RWPE2 (cell line): ENCODE results near the gene INPP5A.
"Not testable (repeated sequence)": the region's sequence is repeated elsewhere in the genome, so short reads cannot be mapped to it uniquely, and the experiment has no call there.

ENCODE experiments used
- ATAC-seq: fragments of 200-7000 bp; cut with Tn5 transposase; 3 replicates; pipeline ENCODE4 v1.9.1; 2021; ENCODE audit warnings: low read depth
- DNase-seq: peaks from one replicate; pipeline ENCODE4 v3.0.0-alpha.2; 2020; ENCODE audit warnings: low spot score
- H3K27ac ChIP-seq: fragments of 450-650 bp; 2 replicates; pipeline ENCODE4 v1.5.1; 2017; ENCODE audit warnings: mild to moderate bottlenecking; ENCODE audit not compliant: poor library complexity, severe bottlenecking
- H3K27me3 ChIP-seq: fragments of 250-450 bp; sonication (Bioruptor Pico); 2 replicates; pipeline ENCODE4 v1.5.1; 2021; ENCODE audit warnings: mild to moderate bottlenecking, moderate library complexity; ENCODE audit not compliant: insufficient read depth, poor library complexity, severe bottlenecking
- H3K36me3 ChIP-seq: fragments of 250-450 bp; sonication (Bioruptor Pico); 2 replicates; pipeline ENCODE4 v1.5.1; 2020; ENCODE audit warnings: low read depth, mild to moderate bottlenecking, moderate library complexity
- H3K4me1 ChIP-seq: fragments of 250-450 bp; sonication (Bioruptor Pico); 2 replicates; pipeline ENCODE4 v1.5.1; 2021; ENCODE audit warnings: mild to moderate bottlenecking, moderate library complexity; ENCODE audit not compliant: insufficient read depth, poor library complexity, severe bottlenecking
- H3K4me3 ChIP-seq: fragments of 250-450 bp; sonication (Bioruptor Pico); 2 replicates; pipeline ENCODE4 v1.5.1; 2021; ENCODE audit warnings: mild to moderate bottlenecking, moderate library complexity; ENCODE audit not compliant: severe bottlenecking
- H3K9me3 ChIP-seq: fragments of 250-450 bp; sonication (Bioruptor Pico); 2 replicates; pipeline ENCODE4 v1.5.1; 2021; ENCODE audit warnings: mild to moderate bottlenecking, moderate library complexity; ENCODE audit not compliant: severe bottlenecking
- TF ChIP-seq, protein P1 (sequence below): fragments of 450-650 bp; IDR thresholded peaks from one replicate; pipeline ENCODE4 v1.5.1; 2017; ENCODE audit warnings: mild to moderate bottlenecking, moderate library complexity; ENCODE audit not compliant: poor library complexity, severe bottlenecking

INPP5A gene

GRCh38 chr10:132765435-132765834 lies 227.8 kb downstream of the INPP5A start:
- Histone ChIP-seq H3K27ac (no peak overlapping the region), H3K4me3 (no peak overlapping the region), H3K4me1 (no peaks in the 10 kb centered on the region), H3K27me3 (no peaks in the 10 kb centered on the region), H3K9me3 (no peaks in the 10 kb centered on the region), H3K36me3 (no peaks in the 10 kb centered on the region)
- DNase-seq (no peak), ATAC-seq (no peak)
- TF ChIP-seq, protein P1, sequence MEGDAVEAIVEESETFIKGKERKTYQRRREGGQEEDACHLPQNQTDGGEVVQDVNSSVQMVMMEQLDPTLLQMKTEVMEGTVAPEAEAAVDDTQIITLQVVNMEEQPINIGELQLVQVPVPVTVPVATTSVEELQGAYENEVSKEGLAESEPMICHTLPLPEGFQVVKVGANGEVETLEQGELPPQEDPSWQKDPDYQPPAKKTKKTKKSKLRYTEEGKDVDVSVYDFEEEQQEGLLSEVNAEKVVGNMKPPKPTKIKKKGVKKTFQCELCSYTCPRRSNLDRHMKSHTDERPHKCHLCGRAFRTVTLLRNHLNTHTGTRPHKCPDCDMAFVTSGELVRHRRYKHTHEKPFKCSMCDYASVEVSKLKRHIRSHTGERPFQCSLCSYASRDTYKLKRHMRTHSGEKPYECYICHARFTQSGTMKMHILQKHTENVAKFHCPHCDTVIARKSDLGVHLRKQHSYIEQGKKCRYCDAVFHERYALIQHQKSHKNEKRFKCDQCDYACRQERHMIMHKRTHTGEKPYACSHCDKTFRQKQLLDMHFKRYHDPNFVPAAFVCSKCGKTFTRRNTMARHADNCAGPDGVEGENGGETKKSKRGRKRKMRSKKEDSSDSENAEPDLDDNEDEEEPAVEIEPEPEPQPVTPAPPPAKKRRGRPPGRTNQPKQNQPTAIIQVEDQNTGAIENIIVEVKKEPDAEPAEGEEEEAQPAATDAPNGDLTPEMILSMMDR, result no peak

DNA sequence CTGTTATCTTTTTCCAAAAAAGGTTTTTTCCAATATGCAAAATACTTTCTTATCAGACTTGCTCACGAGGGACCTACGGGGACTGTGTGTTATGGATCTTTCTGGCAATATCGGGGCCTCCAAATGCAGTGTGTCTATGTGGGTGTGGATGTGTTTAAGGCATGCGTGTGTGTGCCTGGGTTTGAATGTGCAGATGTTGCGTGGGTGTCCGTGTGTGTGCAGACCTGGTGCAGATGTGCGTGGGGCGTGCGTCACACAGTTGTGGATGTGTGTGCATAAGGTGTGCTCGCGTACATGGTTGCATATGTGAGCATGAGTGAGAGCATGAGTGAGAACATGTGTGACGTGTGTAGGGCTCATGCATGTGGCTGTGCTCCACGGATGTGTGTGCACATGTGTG lies 228.7 kb downstream of the INPP5A start:
- no peaks in the 10 kb centered on the region for H3K4me1 ChIP-seq

DNA sequence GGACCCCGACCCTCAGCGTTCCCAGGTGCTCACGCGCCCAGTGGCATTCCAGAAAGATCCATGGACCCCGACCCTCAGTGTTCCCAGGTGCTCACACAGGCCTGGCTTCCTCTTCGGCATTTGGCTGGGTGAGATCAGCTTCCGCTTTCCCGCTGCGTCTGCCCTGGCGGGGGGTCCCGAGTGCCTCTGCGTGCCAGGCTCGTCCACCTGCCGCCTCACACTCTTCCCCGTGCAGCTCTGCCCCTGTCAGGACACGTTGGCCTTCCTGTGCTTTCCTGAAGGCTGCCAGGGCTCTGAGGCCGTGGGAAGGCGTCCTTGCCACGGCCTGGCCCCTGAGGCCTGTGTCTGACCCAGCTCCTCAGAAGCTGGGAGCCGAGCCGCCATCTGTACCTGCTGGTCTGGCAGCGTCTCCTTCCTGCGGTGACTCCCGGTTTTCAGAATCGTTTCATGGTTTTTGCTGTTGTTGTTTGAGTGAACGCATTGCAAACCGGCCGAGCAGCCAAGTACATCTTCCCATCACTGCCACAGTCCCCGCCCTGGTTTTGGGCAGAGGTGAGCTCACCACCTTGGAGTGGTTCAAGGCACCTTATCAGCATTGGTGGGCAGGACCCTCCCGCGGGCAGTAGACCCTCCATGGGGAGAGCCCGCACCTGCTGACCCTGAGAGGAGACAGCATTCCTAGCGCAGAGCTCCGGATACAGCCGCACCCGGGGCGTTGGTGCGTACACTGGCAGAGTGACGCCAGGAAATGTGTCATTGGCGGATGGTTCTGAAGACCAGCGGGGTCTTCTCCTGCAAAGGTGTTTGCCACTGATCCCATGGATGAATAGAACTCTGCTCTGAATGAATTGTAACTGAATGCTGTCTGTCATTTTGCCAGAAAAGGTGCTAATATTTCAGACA lies 231.0 kb downstream of the INPP5A start:
- ATAC-seq, result no peak
- Histone ChIP-seq H3K27ac (no peak overlapping the region), H3K4me1 (no peaks in the 10 kb centered on the region), H3K36me3 (no peaks in the 10 kb centered on the region), H3K9me3 (no peaks in the 10 kb centered on the region), H3K27me3 (no peaks in the 10 kb centered on the region), H3K4me3 (no peak overlapping the region)
- DNase-seq, result no peak
- TF ChIP-seq, protein P1, result no peak

More for the DNA sequence above, 228.7 kb downstream of the INPP5A start:
- TF ChIP-seq, protein P1, result no peak
- H3K27ac ChIP-seq, result no peak overlapping the region
- DNase-seq (no peak), ATAC-seq (no peak)
- no peaks in the 10 kb centered on the region for H3K27me3 ChIP-seq
- no peaks in the 10 kb centered on the region for H3K36me3 ChIP-seq
- no peaks in the 10 kb centered on the region for H3K9me3 ChIP-seq
- no peak overlapping the region for H3K4me3 ChIP-seq

DNA sequence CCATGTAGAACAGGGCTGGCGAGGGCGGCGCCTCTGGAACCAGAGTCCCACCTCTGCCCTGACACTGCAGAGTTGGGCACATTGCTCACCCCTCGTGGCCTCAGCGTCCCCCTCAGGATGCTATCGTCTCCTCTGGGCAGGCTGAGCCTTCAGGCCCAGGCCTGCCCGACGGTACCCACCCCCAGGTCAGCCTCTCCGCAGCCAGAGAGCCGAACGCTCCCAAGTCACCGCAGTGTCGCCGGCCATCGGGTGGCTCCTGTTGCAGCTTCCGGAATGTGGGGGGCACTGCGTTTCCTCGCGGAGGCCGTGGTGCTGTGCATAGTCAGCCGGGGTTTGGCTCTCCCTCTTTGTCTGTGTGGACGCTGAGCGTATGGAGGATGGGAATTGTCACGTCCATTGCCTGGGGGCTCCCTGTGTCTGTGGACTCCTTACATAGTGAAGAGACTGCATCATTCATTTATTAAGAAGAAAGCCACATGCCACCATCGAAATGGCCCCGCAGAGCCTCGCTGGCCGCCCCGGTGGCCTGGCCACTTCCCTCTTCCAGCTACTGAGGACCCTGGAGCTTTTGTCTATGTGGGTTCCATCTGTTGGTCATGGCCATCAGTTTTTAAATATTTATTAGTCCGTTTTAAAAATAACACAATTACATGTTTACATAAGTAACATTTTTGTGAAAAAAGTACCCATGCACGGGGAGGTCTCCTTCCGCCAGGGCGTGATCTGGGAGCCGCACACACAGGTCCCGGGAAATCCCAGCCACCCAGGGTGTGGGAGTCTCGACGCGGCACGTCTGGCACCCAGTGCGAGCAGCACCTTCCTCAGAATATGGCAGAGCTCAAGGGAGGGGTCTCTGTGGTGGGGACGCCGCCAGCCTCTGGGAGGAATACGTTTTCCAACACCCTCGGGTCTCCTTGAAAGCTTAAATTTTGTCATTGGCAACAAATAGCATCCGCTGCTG lies 232.8 kb downstream of the INPP5A start:
- H3K36me3 ChIP-seq, result no peaks in the 10 kb centered on the region
- no peak overlapping the region for H3K27ac ChIP-seq
- H3K4me1 ChIP-seq, result no peaks in the 10 kb centered on the region
- TF ChIP-seq, protein P1, result no peak
- no peaks in the 10 kb centered on the region for H3K9me3 ChIP-seq
- no peak overlapping the region for H3K4me3 ChIP-seq
- no peaks in the 10 kb centered on the region for H3K27me3 ChIP-seq
- ATAC-seq (no peak), DNase-seq (no peak)

DNA sequence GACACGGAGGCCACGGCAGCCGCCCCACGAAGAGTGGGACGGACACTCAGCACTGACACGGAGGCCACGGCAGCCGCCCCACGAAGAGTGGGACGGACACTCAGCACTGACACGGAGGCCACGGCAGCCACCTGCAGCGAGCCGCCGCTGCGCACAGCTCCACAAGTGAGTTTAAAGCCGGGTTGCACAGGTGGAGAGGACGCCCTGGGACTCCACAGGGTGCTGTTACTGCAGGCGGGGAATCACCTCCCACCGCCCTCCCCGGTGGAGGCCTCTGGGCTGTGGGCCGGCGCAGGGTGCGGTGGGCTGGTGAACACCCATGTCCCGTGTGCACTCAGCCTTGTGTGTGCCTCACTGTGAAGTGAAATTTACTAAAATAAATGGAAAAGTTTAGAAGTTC lies 235.2 kb downstream of the INPP5A start:
- not testable (repeated sequence) for ATAC-seq

More for the DNA sequence above, 235.2 kb downstream of the INPP5A start:
- H3K27ac ChIP-seq, H3K9me3 ChIP-seq, H3K27me3 ChIP-seq, H3K4me1 ChIP-seq, DNase-seq, H3K36me3 ChIP-seq, H3K4me3 ChIP-seq: not testable (repeated sequence)
